Smooth muscle cell (in vitro differentiated cells): ENCODE data around the gene PDE1A. TPM values are rescaled to one million over a fixed set of nuclear protein-coding genes. Genes with fewer than 3 reads are reported as not detected.

ENCODE experiments used
- DNase-seq: peaks from one replicate; lab custom pipeline; 2025; ENCODE audit not compliant: unreplicated experiment; lab: John Stamatoyannopoulos, UW
- H2AFZ ChIP-seq: fragments of 200-600 bp; sonication (generic); 2 replicates; pipeline ENCODE4 v1.6.0; 2016; ENCODE audit warnings: antibody characterized with exemption, low read depth, mild to moderate bottlenecking
- H3F3A ChIP-seq: fragments of 200-600 bp; sonication (generic); 2 replicates; pipeline ENCODE4 v1.6.0; 2017; ENCODE audit warnings: antibody characterized with exemption, low read depth
- H3K27ac ChIP-seq: fragments of 200-600 bp; sonication (generic); 2 replicates; pipeline ENCODE4 v1.5.1; 2016; ENCODE audit warnings: low read depth, mild to moderate bottlenecking
- H3K27me3 ChIP-seq: fragments of 200-600 bp; sonication (generic); 2 replicates; pipeline ENCODE4 v1.6.1; 2016; ENCODE audit warnings: low read depth, mild to moderate bottlenecking
- H3K36me3 ChIP-seq: fragments of 200-600 bp; sonication (generic); 2 replicates; pipeline ENCODE4 v1.5.1; 2016; ENCODE audit warnings: low read depth
- H3K4me1 ChIP-seq: fragments of 200-600 bp; sonication (generic); 2 replicates; pipeline ENCODE4 v1.5.1; 2016; ENCODE audit warnings: low read depth
- H3K4me2 ChIP-seq: fragments of 200-600 bp; sonication (generic); 2 replicates; pipeline ENCODE4 v1.6.0; 2016; ENCODE audit warnings: mild to moderate bottlenecking
- H3K4me3 ChIP-seq: fragments of 200-600 bp; sonication (generic); 2 replicates; pipeline ENCODE4 v1.5.1; 2016; ENCODE audit warnings: mild to moderate bottlenecking
- H3K79me2 ChIP-seq: fragments of 200-600 bp; sonication (generic); 2 replicates; pipeline ENCODE4 v1.6.0; 2016; ENCODE audit warnings: low read depth, mild to moderate bottlenecking
- H3K9ac ChIP-seq: fragments of 200-600 bp; sonication (generic); 2 replicates; pipeline ENCODE4 v1.6.0; 2016; ENCODE audit warnings: low read depth
- H3K9me3 ChIP-seq: fragments of 200-600 bp; sonication (generic); replicated peaks from 2 replicates; pipeline ENCODE4 v1.5.1; 2016; ENCODE audit warnings: low read depth
- H4K20me1 ChIP-seq: fragments of 200-600 bp; sonication (generic); 2 replicates; pipeline ENCODE4 v1.6.0; 2016; ENCODE audit warnings: low read depth
- CTCF ChIP-seq: fragments of 200-600 bp; sonication (generic); IDR thresholded peaks from 2 replicates; pipeline ENCODE4 v1.5.1; 2017; ENCODE audit warnings: borderline replicate concordance, mild to moderate bottlenecking, antibody characterized with exemption; ENCODE audit not compliant: insufficient read depth, poor library complexity, severe bottlenecking
- WGBS: methylation state at CpG from one replicate; pipeline ENCODE4 v1.1.7; 2016; ENCODE audit warnings: low lambda C conversion rate; 5-methylcytosine and 5-hydroxymethylcytosine counted together
- polyA plus RNA-seq: library from polyadenylated mRNA; unstranded; fragments of >200 nt; fragmentation: Nextera tagmentation; extraction: Ambion mirVana; gene quantifications from 2 replicates; pipeline ENCODE4 v1.2.1, GENCODE V29; 2016
- total RNA-seq: library from RNA; depleted of rRNA; stranded (reverse); fragments of >200 nt; gene quantifications from 2 replicates; pipeline ENCODE4 v1.2.3, GENCODE V29; 2014

The PDE1A gene
- total and polyA plus RNA-seq, 2 experiments from 2014 or later = 0.58 to 0.96 TPM

GRCh38 chr2:182117196-182117595, 309.6 kb downstream of the PDE1A start:
- Histone ChIP-seq H3K27me3 (no peaks in the 10 kb centered on the region), H2AFZ (no peak overlapping the region), H3K9ac (no peak overlapping the region), H3K9me3 (no peaks in the 10 kb centered on the region), H3K4me1 (peaks cover 5% of the 10 kb centered on the region), H3K79me2 (no peaks in the 10 kb centered on the region), H3K36me3 (no peaks in the 10 kb centered on the region), H3K4me2 (no peak overlapping the region), H3K4me3 (no peak overlapping the region), H4K20me1 (no peaks in the 10 kb centered on the region), H3K27ac (no peak overlapping the region), H3F3A (no peaks in the 10 kb centered on the region)
- WGBS = 82% methylated on average over 1 of the region's 1 CpG
- no peak for DNase-seq
- TF ChIP-seq CTCF = no peak

GRCh38 chr2:182116774-182117173, 310.1 kb downstream of the PDE1A start:
- H2AFZ ChIP-seq = no peak overlapping the region
- H3F3A ChIP-seq = no peaks in the 10 kb centered on the region
- no peaks in the 10 kb centered on the region for H4K20me1 ChIP-seq
- no peak overlapping the region for H3K4me2 ChIP-seq
- no peaks in the 10 kb centered on the region for H3K9me3 ChIP-seq
- no peaks in the 10 kb centered on the region for H3K27me3 ChIP-seq
- DNase-seq = no peak
- WGBS = 94% methylated on average over 2 of the region's 2 CpGs
- TF ChIP-seq CTCF = no peak
- no peak overlapping the region for H3K27ac ChIP-seq
- no peak overlapping the region for H3K9ac ChIP-seq
- H3K4me1 ChIP-seq = peaks cover 5% of the 10 kb centered on the region
- no peaks in the 10 kb centered on the region for H3K79me2 ChIP-seq
- H3K4me3 ChIP-seq = no peak overlapping the region
- no peaks in the 10 kb centered on the region for H3K36me3 ChIP-seq

GRCh38 chr2:182115258-182115657, 311.6 kb downstream of the PDE1A start:
- Histone ChIP-seq H4K20me1 (no peaks in the 10 kb centered on the region), H3K9me3 (no peaks in the 10 kb centered on the region), H3K27ac (no peak overlapping the region), H3K36me3 (no peaks in the 10 kb centered on the region), H3K79me2 (no peaks in the 10 kb centered on the region), H3K4me3 (no peak overlapping the region), H2AFZ (no peak overlapping the region), H3K4me1 (no peaks in the 10 kb centered on the region), H3K4me2 (no peak overlapping the region), H3K27me3 (no peaks in the 10 kb centered on the region), H3F3A (no peaks in the 10 kb centered on the region), H3K9ac (no peak overlapping the region)
- no peak for TF ChIP-seq CTCF
- DNase-seq = no peak

GRCh38 chr2:182113334-182113733, 313.5 kb downstream of the PDE1A start:
- Histone ChIP-seq H3K4me2 (no peak overlapping the region), H3K4me1 (no peaks in the 10 kb centered on the region), H3K4me3 (no peak overlapping the region), H4K20me1 (no peaks in the 10 kb centered on the region), H3K79me2 (no peaks in the 10 kb centered on the region), H3K27me3 (no peaks in the 10 kb centered on the region), H3K27ac (no peak overlapping the region), H3K36me3 (no peaks in the 10 kb centered on the region), H3F3A (no peaks in the 10 kb centered on the region), H3K9me3 (no peaks in the 10 kb centered on the region), H2AFZ (no peak overlapping the region), H3K9ac (no peak overlapping the region)
- no peak for TF ChIP-seq CTCF
- WGBS = 71% methylated on average over 3 of the region's 3 CpGs
- DNase-seq = no peak
